ENCODE data around the gene CSMD2. TPM values are rescaled to one million over a fixed set of nuclear protein-coding genes. Genes with fewer than 3 reads are reported as not detected.

CSMD2 gene
- polyA plus RNA-seq, 1 of the 3 experiments (the other 2 are of a cell fraction): not detected

GRCh38 chr1:33578557-33579448 is 586.2 kb downstream of the CSMD2 start:
- CTCF ChIA-PET: interaction anchor here (0.6 to 0.9 kb wide), 2 partner anchors 10 to 55 kb away, joined by 3 read pairs; no protein-coding TSS in a partner anchor

GRCh38 chr1:33577663-33578062 is 587.4 kb downstream of the CSMD2 start:
- DNase-seq: no peak
- H4K20me1 ChIP-seq (ENCODE audit: insufficient read depth): no peaks in the 10 kb centered on the region
- POLR2A ChIA-PET: no interaction called here
- H3K9me3 ChIP-seq: no peaks in the 10 kb centered on the region
- no peak overlapping the region for H3K4me2 ChIP-seq
- no peaks in the 10 kb centered on the region for H3K9me2 ChIP-seq
- CTCF ChIA-PET: no interaction called here
- no peaks in the 10 kb centered on the region for H3K36me3 ChIP-seq (replicated peaks in 1 of 2; ENCODE audit: control insufficient read depth in 1 of 2, insufficient read depth in 2 of 2, low read length in 1 of 2)
- H3K79me2 ChIP-seq (ENCODE audit: insufficient read depth): no peaks in the 10 kb centered on the region
- H3F3A ChIP-seq (replicated peaks; ENCODE audit: insufficient read depth): no peaks in the 10 kb centered on the region
- H3K4me3 ChIP-seq (ENCODE audit: low read depth in 2 of 2, low read length in 1 of 2): no peak overlapping the region
- H3K9ac ChIP-seq: no peak overlapping the region
- 59% methylated on average over 9 of the region's 9 CpGs for WGBS (ENCODE audit: low lambda C conversion rate)
- H3K27ac ChIP-seq (ENCODE audit: low read depth in 2 of 2, low read length in 1 of 2): no peak overlapping the region
- H3K27me3 ChIP-seq (ENCODE audit: insufficient read depth): no peaks in the 10 kb centered on the region; the same call in 1 of the 2 replicates
- no peak overlapping the region for H2AFZ ChIP-seq (ENCODE audit: low read depth)
- H3K4me1 ChIP-seq (ENCODE audit: control insufficient read depth in 1 of 2, insufficient read depth in 2 of 2, low read depth in 1 of 2, low read length in 1 of 2): no peaks in the 10 kb centered on the region
- no peak for TF ChIP-seq POLR2AphosphoS5 (IDR thresholded peaks at IDR 0.05; ENCODE audit: low read depth, low read length)
- no peak for TF ChIP-seq MEF2A (IDR thresholded peaks at IDR 0.05; ENCODE audit: borderline replicate concordance, low read depth)
- TF ChIP-seq ELF1 (IDR thresholded peaks at IDR 0.05): no peak
- TF ChIP-seq EP300 (IDR thresholded peaks at IDR 0.05; ENCODE audit: borderline replicate concordance in 1 of 2, low read depth in 1 of 2, low read length in 1 of 2): no peak
- no peak for TF ChIP-seq GATA2 (CRISPR knock-in tag; IDR thresholded peaks at IDR 0.05)
- TF ChIP-seq IRF3 (IDR thresholded peaks at IDR 0.05; ENCODE audit: low read depth, low read length): no peak
- no peak for TF ChIP-seq TCF12 (IDR thresholded peaks at IDR 0.05)
- no peak for TF ChIP-seq CHD2 (IDR thresholded peaks at IDR 0.05; ENCODE audit: low read length, partially characterized antibody)
- TF ChIP-seq REST (IDR thresholded peaks at IDR 0.05; ENCODE audit: low read depth, low read length): no peak

More at GRCh38 chr1:33578557-33579448, 586.2 kb downstream of the CSMD2 start:
- Histone ChIP-seq H3K27me3 (ENCODE audit: insufficient read depth) (no peaks in the 10 kb centered on the region; the same call in 1 of the 2 replicates), H3K4me2 (no peak overlapping the region), H3K9ac (no peak overlapping the region), H3K36me3 (replicated peaks in 1 of 2; ENCODE audit: control insufficient read depth in 1 of 2, insufficient read depth in 2 of 2, low read length in 1 of 2) (no peaks in the 10 kb centered on the region), H3K4me3 (ENCODE audit: low read depth in 2 of 2, low read length in 1 of 2) (no peak overlapping the region), H3K4me1 (ENCODE audit: control insufficient read depth in 1 of 2, insufficient read depth in 2 of 2, low read depth in 1 of 2, low read length in 1 of 2) (no peaks in the 10 kb centered on the region), H4K20me1 (ENCODE audit: insufficient read depth) (no peaks in the 10 kb centered on the region), H3K9me2 (no peaks in the 10 kb centered on the region), H3F3A (replicated peaks; ENCODE audit: insufficient read depth) (no peaks in the 10 kb centered on the region), H2AFZ (ENCODE audit: low read depth) (no peak overlapping the region), H3K79me2 (ENCODE audit: insufficient read depth) (no peaks in the 10 kb centered on the region), H3K27ac (ENCODE audit: low read depth in 2 of 2, low read length in 1 of 2) (no peak overlapping the region), H3K9me3 (no peaks in the 10 kb centered on the region)
- WGBS (ENCODE audit: low lambda C conversion rate): 44% methylated on average over 15 of the region's 16 CpGs
- POLR2A ChIA-PET: no interaction called here
- TF ChIP-seq FOSL2 (IDR thresholded peaks at IDR 0.05; ENCODE audit: borderline replicate concordance, low read depth) (no peak), GABPA (IDR thresholded peaks at IDR 0.05; ENCODE audit: low read depth) (no peak), GATA2 (CRISPR knock-in tag; IDR thresholded peaks at IDR 0.05) (no peak), SMC3 (IDR thresholded peaks at IDR 0.05; ENCODE audit: low read depth, low read length) (no peak), JUND (IDR thresholded peaks at IDR 0.05) (no peak), CTCF (IDR thresholded peaks at IDR 0.05) (no peak), TCF12 (IDR thresholded peaks at IDR 0.05) (no peak), NRF1 (IDR thresholded peaks at IDR 0.05; ENCODE audit: low read depth, low read length) (no peak), MAX (IDR thresholded peaks at IDR 0.05; ENCODE audit: low read depth) (no peak), MEF2A (IDR thresholded peaks at IDR 0.05; ENCODE audit: borderline replicate concordance, low read depth) (no peak), TAF1 (IDR thresholded peaks at IDR 0.05; ENCODE audit: borderline replicate concordance, low read depth, low read length) (no peak), MXI1 (IDR thresholded peaks at IDR 0.05; ENCODE audit: low read depth, low read length) (no peak), ELF1 (IDR thresholded peaks at IDR 0.05) (no peak)
- no peak for DNase-seq
